K562 (cell line): ENCODE measurements around the gene KISS1R. TPM values are rescaled to one million over a fixed set of nuclear protein-coding genes. Genes with fewer than 3 reads are reported as not detected.
A peak's percentile ranks its signal among the peaks of the same experiment; 100 is the strongest.

Source experiments
- ATAC-seq: fragments of 200-7000 bp; cut with Tn5 transposase; 3 replicates; pipeline ENCODE4 v1.9.1; 2020; ENCODE audit warnings: moderate library complexity
- BruUV-seq: library from RNA; stranded (reverse); fragments of 400-500 nt; replicated peaks from 2 replicates; lab custom pipeline; 2021; lab: Mats Ljungman, UMichigan
- CTCF ChIA-PET: fragments of 300-600 bp; formaldehyde crosslinking; extraction: SDS; loops from one replicate; lab custom pipeline; 2021; ENCODE audit warnings: low intra/inter-chr PET ratio; lab: Yijun Ruan, JAX
- POLR2A ChIA-PET: fragments of 300-600, 350-650 bp; sonication (Branson Sonifier 250); formaldehyde crosslinking; extraction: SDS; loops from one replicate; lab custom pipeline; 2021; ENCODE audit warnings: antibody characterized with exemption, inconsistent platforms; lab: Yijun Ruan, JAX
- DNase-seq, 4 experiments: peaks; one replicate each; pipeline versions ENCODE4 v3.0.0 to v3.0.0-alpha.2; 2011 to 2018; ENCODE audit warnings: low spot score in 3 of 4, mixed read lengths in 3 of 4; ENCODE audit errors: extremely low read depth in 1 of 4
- FAIRE-seq: peaks from 2 replicates; lab custom pipeline; 2011; peaks lifted over from hg19 to GRCh38; lab: Jason Lieb, UNC
- H2AFZ ChIP-seq: 2 replicates; pipeline ENCODE4 v1.6.0; 2011; ENCODE audit warnings: low read depth, low read length, control low read depth, inconsistent platforms
- H3K27ac ChIP-seq: fragments of 200-600 bp; 3 replicates; pipeline ENCODE4 v1.8.0; 2011; ENCODE audit warnings: low read depth, mild to moderate bottlenecking, control low read depth, inconsistent platforms, low read length, moderate library complexity, mixed read lengths; ENCODE audit errors: extremely low read depth
- H3K27me3 ChIP-seq, 2 experiments: fragments of 300-600 bp in 1 of 2; 2 replicates in 1 of 2; 3 replicates in 1 of 2; pipeline versions ENCODE4 v1.6.0 to v1.8.0; 2011; ENCODE audit warnings: inconsistent platforms in 2 of 2, low read length in 2 of 2, mild to moderate bottlenecking in 1 of 2, mixed read lengths in 1 of 2, moderate library complexity in 1 of 2; ENCODE audit not compliant: control insufficient read depth in 2 of 2, insufficient read depth in 2 of 2
- H3K36me3 ChIP-seq: fragments of 300-600 bp; 3 replicates; pipeline ENCODE4 v1.8.0; 2011; ENCODE audit warnings: mild to moderate bottlenecking, low read length, inconsistent platforms; ENCODE audit not compliant: control insufficient read depth, insufficient read depth
- H3K4me1 ChIP-seq, 2 experiments: fragments of 200-600 bp in 1 of 2; replicated peaks in 1 of 2; 2 replicates in 1 of 2; 3 replicates in 1 of 2; pipeline versions ENCODE4 v1.5.1 to v1.8.0; 2011; ENCODE audit warnings: inconsistent platforms in 2 of 2, low read length in 2 of 2, mild to moderate bottlenecking in 1 of 2, mixed read lengths in 1 of 2, moderate library complexity in 1 of 2; ENCODE audit not compliant: control insufficient read depth in 2 of 2, insufficient read depth in 2 of 2
- H3K4me2 ChIP-seq: 2 replicates; pipeline ENCODE4 v1.6.1; 2011; ENCODE audit warnings: low read length, control low read depth, inconsistent platforms, mixed read lengths; ENCODE audit not compliant: insufficient read depth
- H3K4me3 ChIP-seq: fragments of 200-600 bp; sonication (generic), shearing (Covaris generic); 2 replicates; pipeline ENCODE4 v1.5.1; 2016; ENCODE audit warnings: control low read depth, inconsistent platforms
- H3K79me2 ChIP-seq: fragments of 200-600 bp; 3 replicates; pipeline ENCODE4 v1.8.0; 2011; ENCODE audit warnings: low read length, inconsistent platforms; ENCODE audit not compliant: control insufficient read depth, insufficient read depth
- H3K9ac ChIP-seq, 2 experiments: 2 replicates each; pipeline versions ENCODE4 v1.6.0 to v1.6.1; 2011; ENCODE audit warnings: low read depth in 2 of 2, low read length in 2 of 2, control low read depth in 1 of 2, inconsistent platforms in 1 of 2, mild to moderate bottlenecking in 1 of 2, mixed read lengths in 1 of 2; ENCODE audit not compliant: insufficient read depth in 1 of 2
- H3K9me1 ChIP-seq: one replicate; pipeline ENCODE4 v1.6.0; 2011; ENCODE audit warnings: inconsistent platforms, mild to moderate bottlenecking, low read length, moderate library complexity; ENCODE audit not compliant: control insufficient read depth, insufficient read depth
- H3K9me3 ChIP-seq: replicated peaks from 2 replicates; pipeline ENCODE4 v1.5.1; 2011; ENCODE audit warnings: low read depth, low read length, inconsistent platforms; ENCODE audit not compliant: control insufficient read depth, insufficient read depth
- H4K20me1 ChIP-seq: replicated peaks from 2 replicates; pipeline ENCODE4 v1.6.1; 2011; ENCODE audit warnings: low read length, inconsistent platforms, mixed read lengths; ENCODE audit not compliant: control insufficient read depth, insufficient read depth
- POLR2G ChIP-seq: fragments of 200-400 bp; formaldehyde crosslinking; IDR thresholded peaks from 2 replicates; pipeline ENCODE4 v1.6.1; 2017; ENCODE audit warnings: low read depth, mild to moderate bottlenecking, antibody characterized with exemption, low read length, moderate library complexity
- RBFOX2 ChIP-seq: fragments of 200-400 bp; formaldehyde crosslinking; IDR thresholded peaks from 2 replicates; pipeline ENCODE4 v1.6.1; 2017; ENCODE audit warnings: low read depth, mild to moderate bottlenecking, low read length, moderate library complexity
- RBM22 ChIP-seq: fragments of 200-400 bp; formaldehyde crosslinking; IDR thresholded peaks from 2 replicates; pipeline ENCODE4 v1.6.1; 2018; ENCODE audit warnings: low read length, low read depth; ENCODE audit not compliant: poor library complexity, severe bottlenecking
- WGBS: fragments of 100-300 bp; shearing (Covaris generic); methylation state at CpG from one replicate; pipeline ENCODE4 v1.1.6; 2016; ENCODE audit warnings: low coverage, mixed read lengths; ENCODE audit not compliant: insufficient coverage; ENCODE audit errors: missing lambda C conversion rate; 5-methylcytosine and 5-hydroxymethylcytosine counted together
- in situ Hi-C: fragments of 300-500 bp; cut with MboI; formaldehyde crosslinking; loops from 4 replicates; pipeline ENCODE4 v1.15.0; 2018; ENCODE audit warnings: inconsistent platforms, mixed read lengths
- intact Hi-C: fragments of 100-400 bp; cut with micrococcal nuclease; formaldehyde crosslinking; loops from 2 replicates; pipeline ENCODE4 v1.14.2; 2022
- polyA plus RNA-seq, 8 experiments: library from polyadenylated mRNA; depleted of rRNA in 4 of 8; stranded (reverse) in 5 of 8; unstranded in 3 of 8; fragments of >200 nt; fragmentation: Nextera tagmentation in 2 of 8; fragmentation: Illumina TruSeq in 1 of 8; extraction: Ambion mirVana in 2 of 8; extraction: Trizol in 1 of 8; gene quantifications; 2 replicates each; pipeline versions ENCODE4 v1.2.1 to v1.2.3, GENCODE V29; 2011 to 2014; ENCODE audit warnings: inconsistent platforms in 1 of 8, missing spikeins in 1 of 8
- total RNA-seq, 7 experiments: library from RNA; depleted of rRNA in 6 of 7; stranded (reverse); fragments of >200 nt in 6 of 7; fragmentation: Illumina TruSeq in 2 of 7; extraction: Trizol in 2 of 7; gene quantifications; 2 replicates each; pipeline versions ENCODE4 v1.2.1 to v1.2.3, GENCODE V29; 2011 to 2021; ENCODE audit warnings: low replicate concordance in 1 of 7
- TF ChIP-seq, protein P1 (sequence below): sonication (generic); formaldehyde crosslinking; IDR thresholded peaks from 2 replicates; pipeline ENCODE4 v1.8.1; 2023; ENCODE audit warnings: mild to moderate bottlenecking, missing genetic modification reagents
- TF ChIP-seq, protein P2 (sequence below), 3 experiments: IDR thresholded peaks in 2 of 3; conservative IDR thresholded peaks in 1 of 3; 2 replicates each; pipeline ENCODE4 v1.5.1; 2011 to 2012; ENCODE audit warnings: low read length in 3 of 3, mild to moderate bottlenecking in 3 of 3, control low read depth in 2 of 3, improper control_type of control experiment in 1 of 3, inconsistent platforms in 1 of 3, low read depth in 1 of 3, mixed read lengths in 1 of 3, moderate library complexity in 1 of 3; ENCODE audit not compliant: insufficient read depth in 2 of 3
- TF ChIP-seq, protein P3 (sequence below): fragments of 250-450 bp; sonication (Bioruptor Pico); IDR thresholded peaks from 2 replicates; pipeline ENCODE4 v1.5.0; 2022; ENCODE audit warnings: mild to moderate bottlenecking

Gene KISS1R
- total and polyA plus RNA-seq, 9 of the 15 experiments (the other 6 are each of a cell fraction or from before 2014, with no cell fraction given), result 0.37 to 39.4 (median 2.0) TPM

DNA sequence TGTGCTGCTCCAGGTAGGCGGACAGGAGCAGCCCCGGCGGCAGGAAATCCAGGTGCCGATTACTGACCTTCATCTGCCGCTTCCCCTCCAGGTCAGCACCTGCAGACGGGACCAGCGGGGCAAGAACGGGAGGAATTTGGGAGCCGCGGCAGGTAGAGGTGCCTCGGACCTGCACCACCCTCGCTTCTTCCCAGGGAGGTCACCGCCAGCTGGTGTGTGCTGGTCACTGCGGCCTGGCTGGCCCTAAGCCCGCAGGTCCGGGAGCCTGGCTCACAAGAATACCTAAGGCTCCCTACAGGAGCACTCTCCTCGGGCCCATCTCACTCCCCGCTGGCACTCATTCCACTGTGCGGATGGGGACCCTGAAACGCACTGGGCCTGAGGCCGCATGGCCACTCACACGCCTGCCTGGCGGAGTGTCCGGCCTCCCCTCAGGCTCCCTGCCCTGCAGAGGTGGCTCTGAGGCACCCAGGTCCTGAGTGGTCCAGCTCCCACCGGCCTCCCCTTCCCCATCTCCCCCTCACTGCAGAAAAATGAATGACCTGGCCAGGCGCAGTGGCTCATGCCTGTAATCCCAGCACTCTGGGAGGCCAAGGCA lies 19.6 kb upstream of the KISS1R start:
- intact Hi-C loops, result no loop called here
- 93% methylated on average over 21 of the region's 26 CpGs for whole genome bisulfite sequencing
- POLR2A ChIA-PET, result interaction anchor here (0.9 to 2.4 kb wide), 2 partner anchors 10 to 16 kb away, joined by 3 to 21 read pairs; no protein-coding TSS in a partner anchor

More for the DNA sequence above, 19.6 kb upstream of the KISS1R start:
- Histone ChIP-seq H3K4me2 (no peak overlapping the region), H2AFZ (no peak overlapping the region), H3K36me3 (peaks cover 49% of the 10 kb centered on the region; the same call in 2 of the 3 replicates), H3K9me3 (no peaks in the 10 kb centered on the region), H4K20me1 (peaks cover 11% of the 10 kb centered on the region), H3K27me3 (no peaks in the 10 kb centered on the region), H3K4me1 (peaks cover 27 to 65% of the 10 kb centered on the region in 2 experiments)
- BruUV-seq, result no TSS peak
- in situ Hi-C loops, result no loop called here
- DNase-seq (no peak), ATAC-seq (no peak)
- CTCF ChIA-PET, result no interaction called here
- TF ChIP-seq RBFOX2, result peak; percentile 61
- TF ChIP-seq, protein P1, sequence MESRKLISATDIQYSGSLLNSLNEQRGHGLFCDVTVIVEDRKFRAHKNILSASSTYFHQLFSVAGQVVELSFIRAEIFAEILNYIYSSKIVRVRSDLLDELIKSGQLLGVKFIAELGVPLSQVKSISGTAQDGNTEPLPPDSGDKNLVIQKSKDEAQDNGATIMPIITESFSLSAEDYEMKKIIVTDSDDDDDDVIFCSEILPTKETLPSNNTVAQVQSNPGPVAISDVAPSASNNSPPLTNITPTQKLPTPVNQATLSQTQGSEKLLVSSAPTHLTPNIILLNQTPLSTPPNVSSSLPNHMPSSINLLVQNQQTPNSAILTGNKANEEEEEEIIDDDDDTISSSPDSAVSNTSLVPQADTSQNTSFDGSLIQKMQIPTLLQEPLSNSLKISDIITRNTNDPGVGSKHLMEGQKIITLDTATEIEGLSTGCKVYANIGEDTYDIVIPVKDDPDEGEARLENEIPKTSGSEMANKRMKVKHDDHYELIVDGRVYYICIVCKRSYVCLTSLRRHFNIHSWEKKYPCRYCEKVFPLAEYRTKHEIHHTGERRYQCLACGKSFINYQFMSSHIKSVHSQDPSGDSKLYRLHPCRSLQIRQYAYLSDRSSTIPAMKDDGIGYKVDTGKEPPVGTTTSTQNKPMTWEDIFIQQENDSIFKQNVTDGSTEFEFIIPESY (CRISPR knock-in tag), result peak; percentile 47
- TF ChIP-seq, protein P2, sequence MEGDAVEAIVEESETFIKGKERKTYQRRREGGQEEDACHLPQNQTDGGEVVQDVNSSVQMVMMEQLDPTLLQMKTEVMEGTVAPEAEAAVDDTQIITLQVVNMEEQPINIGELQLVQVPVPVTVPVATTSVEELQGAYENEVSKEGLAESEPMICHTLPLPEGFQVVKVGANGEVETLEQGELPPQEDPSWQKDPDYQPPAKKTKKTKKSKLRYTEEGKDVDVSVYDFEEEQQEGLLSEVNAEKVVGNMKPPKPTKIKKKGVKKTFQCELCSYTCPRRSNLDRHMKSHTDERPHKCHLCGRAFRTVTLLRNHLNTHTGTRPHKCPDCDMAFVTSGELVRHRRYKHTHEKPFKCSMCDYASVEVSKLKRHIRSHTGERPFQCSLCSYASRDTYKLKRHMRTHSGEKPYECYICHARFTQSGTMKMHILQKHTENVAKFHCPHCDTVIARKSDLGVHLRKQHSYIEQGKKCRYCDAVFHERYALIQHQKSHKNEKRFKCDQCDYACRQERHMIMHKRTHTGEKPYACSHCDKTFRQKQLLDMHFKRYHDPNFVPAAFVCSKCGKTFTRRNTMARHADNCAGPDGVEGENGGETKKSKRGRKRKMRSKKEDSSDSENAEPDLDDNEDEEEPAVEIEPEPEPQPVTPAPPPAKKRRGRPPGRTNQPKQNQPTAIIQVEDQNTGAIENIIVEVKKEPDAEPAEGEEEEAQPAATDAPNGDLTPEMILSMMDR (IDR thresholded peaks at IDR 0.05 in 2 of 3, conservative IDR thresholded peaks at IDR 0.05 in 1 of 3; ENCODE audit: insufficient read depth in 2 of 3, low read depth in 1 of 3, low read length in 3 of 3), result peak in 2 of 3 experiments; percentile 5 to 14; a peak in 2 of 6 replicates
- peak; percentile 60 for TF ChIP-seq RBM22
- TF ChIP-seq, protein P3, sequence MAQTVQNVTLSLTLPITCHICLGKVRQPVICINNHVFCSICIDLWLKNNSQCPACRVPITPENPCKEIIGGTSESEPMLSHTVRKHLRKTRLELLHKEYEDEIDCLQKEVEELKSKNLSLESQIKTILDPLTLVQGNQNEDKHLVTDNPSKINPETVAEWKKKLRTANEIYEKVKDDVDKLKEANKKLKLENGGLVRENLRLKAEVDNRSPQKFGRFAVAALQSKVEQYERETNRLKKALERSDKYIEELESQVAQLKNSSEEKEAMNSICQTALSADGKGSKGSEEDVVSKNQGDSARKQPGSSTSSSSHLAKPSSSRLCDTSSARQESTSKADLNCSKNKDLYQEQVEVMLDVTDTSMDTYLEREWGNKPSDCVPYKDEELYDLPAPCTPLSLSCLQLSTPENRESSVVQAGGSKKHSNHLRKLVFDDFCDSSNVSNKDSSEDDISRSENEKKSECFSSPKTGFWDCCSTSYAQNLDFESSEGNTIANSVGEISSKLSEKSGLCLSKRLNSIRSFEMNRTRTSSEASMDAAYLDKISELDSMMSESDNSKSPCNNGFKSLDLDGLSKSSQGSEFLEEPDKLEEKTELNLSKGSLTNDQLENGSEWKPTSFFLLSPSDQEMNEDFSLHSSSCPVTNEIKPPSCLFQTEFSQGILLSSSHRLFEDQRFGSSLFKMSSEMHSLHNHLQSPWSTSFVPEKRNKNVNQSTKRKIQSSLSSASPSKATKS (CRISPR knock-in tag), result no peak
- peak; percentile 70 for TF ChIP-seq POLR2G
- TF ChIP-seq, all 486 proteins: peak for 5
- H3K9ac ChIP-seq, result peak overlapping the region in 1 of 2 experiments; percentile 67; a peak in 2 of 4 replicates
- no peak overlapping the region for H3K4me3 ChIP-seq
- no peak overlapping the region for H3K27ac ChIP-seq
- peaks cover 5% of the 10 kb centered on the region for H3K9me1 ChIP-seq
- peaks cover 27% of the 10 kb centered on the region for H3K79me2 ChIP-seq
- FAIRE-seq, result no peak
